ENCODE results near the gene ONECUT1. TPM values are rescaled to one million over a fixed set of nuclear protein-coding genes. Genes with fewer than 3 reads are reported as not detected.

ONECUT1 gene
- polyA plus RNA-seq, 1 donor from 2014 or later = not detected

- Mint-ChIP-seq H3K9me3 (peaks cover 0 to 9% (median 3%) of the 10 kb centered on the region in 3 donors), H3K27ac (peak overlapping the region in 2 of 3 donors; percentile 30 to 73), H3K4me3 (peak overlapping the region in 1 of 4 donors; percentile 79), H3K27me3 (peaks cover 64% of the 10 kb centered on the region), H3K36me3 (peaks cover 4% of the 10 kb centered on the region), H3K4me1 (peaks cover 13 to 23% (median 15%) of the 10 kb centered on the region in 3 donors)
Measured at GRCh38 chr15:52802110-52802509, 12.0 kb upstream of the ONECUT1 start.

- peaks cover 4% of the 10 kb centered on the region for H3K36me3 Mint-ChIP-seq
- H3K27ac Mint-ChIP-seq = peak overlapping the region; percentile 30 to 98 (median 73)
- peaks cover 13 to 23% (median 15%) of the 10 kb centered on the region in 3 donors for H3K4me1 Mint-ChIP-seq
- peaks cover 0 to 10% (median 3%) of the 10 kb centered on the region in 3 donors for H3K9me3 Mint-ChIP-seq
- H3K4me3 Mint-ChIP-seq = peak overlapping the region in 1 of 4 donors; percentile 79
- peaks cover 68% of the 10 kb centered on the region for H3K27me3 Mint-ChIP-seq
Measured at GRCh38 chr15:52801748-52802085, 11.6 kb upstream of the ONECUT1 start.

- Mint-ChIP-seq H3K4me3 (peak overlapping the region in 3 of 4 donors; percentile 66 to 79 (median 79)), H3K27me3 (peaks cover 68% of the 10 kb centered on the region), H3K27ac (peak overlapping the region; percentile 30 to 98 (median 94)), H3K36me3 (peaks cover 3% of the 10 kb centered on the region), H3K4me1 (peaks cover 13 to 23% (median 15%) of the 10 kb centered on the region in 3 donors), H3K9me3 (peaks cover 0 to 12% (median 3%) of the 10 kb centered on the region in 3 donors)
Measured at GRCh38 chr15:52800828-52801747, 11.0 kb upstream of the ONECUT1 start.

GRCh38 chr15:52799145-52799811, 9.1 kb upstream of the ONECUT1 start:
- peaks cover 74% of the 10 kb centered on the region for H3K27me3 Mint-ChIP-seq
- H3K27ac Mint-ChIP-seq = peak overlapping the region; percentile 30 to 89 (median 83)
- peaks cover 3% of the 10 kb centered on the region for H3K36me3 Mint-ChIP-seq
- peaks cover 0 to 12% (median 3%) of the 10 kb centered on the region in 3 donors for H3K9me3 Mint-ChIP-seq
- H3K4me3 Mint-ChIP-seq = peak overlapping the region in 2 of 4 donors; percentile 48 to 81
- peaks cover 10 to 17% (median 12%) of the 10 kb centered on the region in 3 donors for H3K4me1 Mint-ChIP-seq

- Mint-ChIP-seq H3K27me3 (peaks cover 71% of the 10 kb centered on the region), H3K4me3 (peak overlapping the region in 2 of 4 donors; percentile 55 to 81), H3K4me1 (peaks cover 6 to 14% (median 9%) of the 10 kb centered on the region in 3 donors), H3K36me3 (peaks cover 3% of the 10 kb centered on the region), H3K27ac (peak overlapping the region; percentile 30 to 89 (median 83)), H3K9me3 (peaks cover 0 to 12% (median 3%) of the 10 kb centered on the region in 3 donors)
Measured at GRCh38 chr15:52798529-52799101, 8.5 kb upstream of the ONECUT1 start.

- Mint-ChIP-seq H3K36me3 (peaks cover 3% of the 10 kb centered on the region), H3K27me3 (peaks cover 69% of the 10 kb centered on the region), H3K9me3 (peaks cover 0 to 9% (median 3%) of the 10 kb centered on the region in 3 donors), H3K4me3 (peak overlapping the region in 2 of 4 donors; percentile 51 to 80), H3K27ac (peak overlapping the region; percentile 30 to 85 (median 77)), H3K4me1 (peaks cover 3 to 7% (median 4%) of the 10 kb centered on the region in 3 donors)
Measured at GRCh38 chr15:52797625-52798501, 7.7 kb upstream of the ONECUT1 start.

- Mint-ChIP-seq H3K4me3 (peak overlapping the region in 3 of 4 donors; percentile 19 to 80 (median 39)), H3K27ac (peak overlapping the region; percentile 10 to 77 (median 30)), H3K9me3 (peaks cover 0 to 9% (median 0%) of the 10 kb centered on the region in 3 donors), H3K36me3 (peaks cover 3% of the 10 kb centered on the region), H3K27me3 (peaks cover 69% of the 10 kb centered on the region), H3K4me1 (peaks cover under 1 to 6% (median 3%) of the 10 kb centered on the region in 3 donors)
Measured at GRCh38 chr15:52796753-52797520, 6.8 kb upstream of the ONECUT1 start.

- peaks cover 3% of the 10 kb centered on the region for H3K36me3 Mint-ChIP-seq
- peaks cover 0 to 7% (median 3%) of the 10 kb centered on the region in 3 donors for H3K4me1 Mint-ChIP-seq
- peak overlapping the region in 2 of 3 donors; percentile 30 to 87 for H3K27ac Mint-ChIP-seq
- peak overlapping the region in 3 of 4 donors; percentile 4 to 80 (median 61) for H3K4me3 Mint-ChIP-seq
- peaks cover 72% of the 10 kb centered on the region for H3K27me3 Mint-ChIP-seq
- H3K9me3 Mint-ChIP-seq = peaks cover 0 to 9% (median 0%) of the 10 kb centered on the region in 3 donors
Measured at GRCh38 chr15:52796228-52796521, 6.0 kb upstream of the ONECUT1 start.

- H3K4me3 Mint-ChIP-seq = peak overlapping the region in 2 of 4 donors; percentile 75 to 90
- H3K36me3 Mint-ChIP-seq = no peaks in the 10 kb centered on the region
- peaks cover 0 to 7% (median 3%) of the 10 kb centered on the region in 3 donors for H3K4me1 Mint-ChIP-seq
- H3K27ac Mint-ChIP-seq = peak overlapping the region; percentile 30 to 89 (median 87)
- H3K9me3 Mint-ChIP-seq = peaks cover 0 to 4% (median 0%) of the 10 kb centered on the region in 3 donors
- peaks cover 71% of the 10 kb centered on the region for H3K27me3 Mint-ChIP-seq
Measured at GRCh38 chr15:52795464-52796227, 5.5 kb upstream of the ONECUT1 start.

- H3K36me3 Mint-ChIP-seq = no peaks in the 10 kb centered on the region
- peak overlapping the region in 2 of 4 donors; percentile 30 to 75 for H3K4me3 Mint-ChIP-seq
- H3K27ac Mint-ChIP-seq = peak overlapping the region; percentile 30 to 89 (median 87)
- peaks cover 64% of the 10 kb centered on the region for H3K27me3 Mint-ChIP-seq
- peaks cover 0 to 7% (median 5%) of the 10 kb centered on the region in 3 donors for H3K4me1 Mint-ChIP-seq
- peaks cover 0 to 3% (median 0%) of the 10 kb centered on the region in 3 donors for H3K9me3 Mint-ChIP-seq
Measured at GRCh38 chr15:52794665-52795463, 4.7 kb upstream of the ONECUT1 start.

GRCh38 chr15:52791776-52792175, 1.6 kb upstream of the ONECUT1 start:
- peak overlapping the region; percentile 30 to 70 (median 59) for H3K27ac Mint-ChIP-seq
- H3K36me3 Mint-ChIP-seq = no peaks in the 10 kb centered on the region
- peaks cover 65% of the 10 kb centered on the region for H3K27me3 Mint-ChIP-seq
- H3K9me3 Mint-ChIP-seq = peaks cover 0 to 3% (median 0%) of the 10 kb centered on the region in 3 donors
- peak overlapping the region; percentile 27 to 82 (median 74) for H3K4me3 Mint-ChIP-seq
- H3K4me1 Mint-ChIP-seq = peaks cover 0 to 6% (median 5%) of the 10 kb centered on the region in 3 donors

Data from IgD-negative memory B cell (primary cell).